ENCODE measurements around the gene WFDC8. TPM values are rescaled to one million over a fixed set of nuclear protein-coding genes. Genes with fewer than 3 reads are reported as not detected.

Gene WFDC8
- total RNA-seq, 1 donor from 2014 or later, result not detected

GRCh38 chr20:45503403-45503802, 75.7 kb downstream of the WFDC8 start:
- ATAC-seq (no peak), DNase-seq (no peak)
- intact Hi-C loops (cut with micrococcal nuclease), result no loop called here

- intact Hi-C loops (cut with micrococcal nuclease), result no loop called here
- DNase-seq (no peak), ATAC-seq (no peak)
Observed at GRCh38 chr20:45502561-45502960, 76.5 kb downstream of the WFDC8 start.

Other genes with a start within 250 kb of the WFDC8 start
- gene SDC4, start 230.9 kb downstream of the WFDC8 start, total RNA-seq, result 76.9 TPM
- 22.6 TPM for gene SYS1, start 216.1 kb downstream of the WFDC8 start, total RNA-seq
- gene TP53TG5, start 201.0 kb downstream of the WFDC8 start, total RNA-seq, result 2.1 TPM
- 339 TPM for gene DBNDD2, start 171.0 kb downstream of the WFDC8 start, total RNA-seq
- 115 TPM for gene PIGT, start 163.1 kb downstream of the WFDC8 start, total RNA-seq
- gene WFDC2, start 109.5 kb downstream of the WFDC8 start, total RNA-seq, result 1.4 TPM
- not detected for gene SPINT3, start 63.7 kb downstream of the WFDC8 start, total RNA-seq
- gene WFDC6, start 39.8 kb downstream of the WFDC8 start, total RNA-seq, result not detected
- gene EPPIN, start 31.9 kb downstream of the WFDC8 start, total RNA-seq, result not detected
- not detected for gene WFDC10A, start 50.5 kb upstream of the WFDC8 start, total RNA-seq
- gene WFDC9, start 52.0 kb upstream of the WFDC8 start, total RNA-seq, result not detected
- gene WFDC11, start 91.0 kb upstream of the WFDC8 start, total RNA-seq, result not detected
- not detected for gene WFDC13, start 122.8 kb upstream of the WFDC8 start, total RNA-seq
- not detected for gene WFDC10B, start 125.7 kb upstream of the WFDC8 start, total RNA-seq
- not detected for gene SPINT4, start 143.1 kb upstream of the WFDC8 start, total RNA-seq
- gene WFDC3, start 212.6 kb upstream of the WFDC8 start, total RNA-seq, result not detected
- gene DNTTIP1, start 212.7 kb upstream of the WFDC8 start, total RNA-seq, result 16.2 TPM
- 1.0 TPM for gene UBE2C, start 233.4 kb upstream of the WFDC8 start, total RNA-seq
- gene TNNC2, start 248.0 kb upstream of the WFDC8 start, total RNA-seq, result not detected